Small intestine (tissue), 7 donors: ENCODE data around the gene ACTN1. TPM values are rescaled to one million over a fixed set of nuclear protein-coding genes. Genes with fewer than 3 reads are reported as not detected.

ENCODE experiments used
- DNase-seq, 2 donors: peaks; one replicate each; pipeline versions ENCODE4 v3.0.0 to v3.0.0-alpha.2; 2013
- FAIRE-seq: peaks from 2 replicates; lab custom pipeline; 2012; peaks lifted over from hg19 to GRCh38; lab: Jason Lieb, UNC
- H3K27ac ChIP-seq, 3 donors: one replicate each; pipeline ENCODE4 v1.5.1; 2013; ENCODE audit warnings: low read length in 2 of 3, mild to moderate bottlenecking in 2 of 3, control low read depth in 1 of 3, inconsistent platforms in 1 of 3, low read depth in 1 of 3, moderate library complexity in 1 of 3
- H3K27me3 ChIP-seq, 3 donors: one replicate each; pipeline ENCODE4 v1.6.1; 2013; ENCODE audit warnings: low read length in 3 of 3, inconsistent platforms in 1 of 3; ENCODE audit not compliant: control insufficient read depth in 3 of 3, insufficient read depth in 3 of 3
- H3K36me3 ChIP-seq, 3 donors: one replicate each; pipeline ENCODE4 v1.6.1; 2013; ENCODE audit warnings: low read length in 3 of 3, inconsistent platforms in 1 of 3, low read depth in 1 of 3, mild to moderate bottlenecking in 1 of 3, moderate library complexity in 1 of 3; ENCODE audit not compliant: control insufficient read depth in 3 of 3, insufficient read depth in 2 of 3
- H3K4me1 ChIP-seq, 3 donors: one replicate each; pipeline ENCODE4 v1.6.1; 2013; ENCODE audit warnings: low read length in 2 of 3, inconsistent platforms in 1 of 3, low read depth in 1 of 3, mild to moderate bottlenecking in 1 of 3, moderate library complexity in 1 of 3; ENCODE audit not compliant: control insufficient read depth in 3 of 3, insufficient read depth in 2 of 3
- H3K4me3 ChIP-seq, 3 donors: one replicate each; pipeline ENCODE4 v1.5.1; 2013; ENCODE audit warnings: low read length in 3 of 3, control low read depth in 1 of 3, inconsistent platforms in 1 of 3, low read depth in 1 of 3, mild to moderate bottlenecking in 1 of 3, moderate library complexity in 1 of 3
- H3K9me3 ChIP-seq, 2 donors: one replicate each; pipeline ENCODE4 v1.6.1; 2013; ENCODE audit warnings: low read depth in 1 of 2, low read length in 1 of 2; ENCODE audit not compliant: control insufficient read depth in 2 of 2, insufficient read depth in 1 of 2
- WGBS, 3 donors: extraction: QIAGEN DNeasy Blood & Tissue Kit; methylation state at CpG; one replicate each; pipeline ENCODE4 v1.1.7; 2013; 5-methylcytosine and 5-hydroxymethylcytosine counted together
- polyA plus RNA-seq, 4 donors: library from polyadenylated mRNA; stranded (reverse) in 3 of 4; unstranded in 1 of 4; fragments of 200-250 nt in 3 of 4; fragments of 120-200 nt in 1 of 4; gene quantifications; one replicate each; pipeline versions ENCODE4 v1.2.1 to v1.2.3, GENCODE V29; 2013
- donor health status: healthy with polysubstance abuse.
- donor health status: control.
- donor health status: control.
- donor health status: Bipolar disorder and iron deficiency.
- donor health status: healthy.

The ACTN1 gene
- polyA plus RNA-seq, 4 donors: 6.7 to 67.7 (median 33.1) TPM

DNA sequence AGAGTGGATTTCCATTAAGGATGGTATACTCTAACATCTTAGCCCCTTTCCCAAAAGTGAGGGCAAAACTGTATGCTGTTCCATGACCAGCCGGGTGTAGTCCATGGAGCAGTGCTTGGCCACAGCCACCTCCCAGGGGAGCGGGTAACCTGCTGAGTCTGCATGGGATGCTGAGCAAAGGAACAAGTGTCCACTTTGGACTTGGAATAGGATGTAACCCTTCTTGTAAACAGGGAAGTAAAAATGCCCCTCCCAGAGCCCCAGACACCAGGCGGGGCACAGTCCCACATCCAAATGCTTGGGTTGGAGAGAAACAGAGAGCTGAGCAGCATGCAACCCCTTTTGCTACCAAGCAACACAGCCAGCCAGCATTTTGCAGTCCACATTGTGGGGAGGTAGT is 65.6 kb downstream of the ACTN1 start:
- H3K9me3 ChIP-seq: no peaks in the 10 kb centered on the region
- peaks cover 0 to 17% (median 0%) of the 10 kb centered on the region in 3 donors for H3K4me1 ChIP-seq
- WGBS, 3 donors: 84 to 97% (median 88%) methylated on average over 3 of the region's 3 CpGs
- peaks cover 0 to 69% (median 0%) of the 10 kb centered on the region in 3 donors for H3K36me3 ChIP-seq
- H3K4me3 ChIP-seq: no peak overlapping the region
- no peaks in the 10 kb centered on the region for H3K27me3 ChIP-seq
- FAIRE-seq (no peak), DNase-seq (no peak)
- H3K27ac ChIP-seq: no peak overlapping the region

DNA sequence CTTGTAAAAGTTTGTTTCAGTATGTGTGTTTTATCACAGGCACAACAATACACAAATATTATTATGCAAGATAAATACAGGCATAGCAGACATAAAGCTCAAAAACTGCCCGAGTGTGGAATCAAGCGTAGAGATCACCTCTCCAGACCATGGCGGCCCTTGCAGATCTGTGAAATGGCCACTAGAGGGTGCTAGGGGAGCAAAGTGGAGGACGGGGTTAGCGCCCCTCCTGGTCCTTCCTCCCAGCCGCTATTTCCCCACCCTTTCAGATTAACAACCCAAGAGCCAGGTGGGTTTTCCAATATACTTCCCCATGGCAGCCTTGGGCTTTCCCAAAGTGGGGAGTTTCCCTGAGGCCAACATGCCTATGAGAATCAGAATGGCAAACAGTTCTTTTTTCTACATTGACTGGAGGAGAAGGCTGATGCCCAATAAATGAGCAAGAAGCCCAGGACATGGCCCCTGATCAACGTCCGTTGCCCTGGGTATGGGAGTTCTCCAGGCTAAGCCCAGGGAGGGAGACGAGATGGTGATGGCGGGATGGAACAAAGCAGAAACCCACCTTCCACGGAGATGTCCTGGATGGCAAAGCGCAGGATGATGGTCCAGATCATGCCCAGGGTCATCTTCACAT is 67.4 kb downstream of the ACTN1 start:
- Histone ChIP-seq H3K4me3 (no peak overlapping the region), H3K4me1 (peaks cover 0 to 12% (median 0%) of the 10 kb centered on the region in 3 donors), H3K27me3 (no peaks in the 10 kb centered on the region), H3K27ac (no peak overlapping the region), H3K36me3 (peaks cover 0 to 65% (median 0%) of the 10 kb centered on the region in 3 donors), H3K9me3 (no peaks in the 10 kb centered on the region)
- DNase-seq (peak; percentile 69 to 84), FAIRE-seq (no peak)
- 41% methylated on average over 12 of the region's 12 CpGs for WGBS, 3 donors

DNA sequence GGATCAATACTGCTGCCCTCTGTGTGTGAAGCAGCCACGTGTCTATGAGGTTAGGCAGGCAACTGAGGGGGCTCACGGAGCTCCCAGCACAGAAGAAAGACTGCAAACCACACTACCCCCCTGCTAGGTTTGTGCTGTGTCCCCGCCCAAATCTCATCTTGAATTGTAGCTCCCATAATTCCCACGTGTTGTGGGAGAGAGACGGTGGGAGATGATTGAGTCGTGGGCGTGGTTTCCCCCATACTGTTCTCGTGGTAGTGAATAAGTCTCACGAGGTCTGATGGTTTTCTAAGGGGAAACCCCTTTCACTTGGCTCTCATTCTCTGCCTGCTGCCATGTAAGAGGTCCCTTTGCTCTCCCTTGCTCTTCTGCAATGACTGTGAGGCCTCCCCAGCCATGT is 68.6 kb downstream of the ACTN1 start:
- no peak overlapping the region for H3K27ac ChIP-seq
- no peaks in the 10 kb centered on the region for H3K27me3 ChIP-seq
- no peak for FAIRE-seq
- H3K9me3 ChIP-seq: no peaks in the 10 kb centered on the region
- peaks cover 0 to 4% (median 0%) of the 10 kb centered on the region in 3 donors for H3K4me1 ChIP-seq
- H3K36me3 ChIP-seq: peaks cover 0 to 67% (median 2%) of the 10 kb centered on the region in 3 donors
- H3K4me3 ChIP-seq: no peak overlapping the region
- 60 to 73% (median 72%) methylated on average over 9 of the region's 9 CpGs for WGBS, 3 donors
- DNase-seq: no peak

DNA sequence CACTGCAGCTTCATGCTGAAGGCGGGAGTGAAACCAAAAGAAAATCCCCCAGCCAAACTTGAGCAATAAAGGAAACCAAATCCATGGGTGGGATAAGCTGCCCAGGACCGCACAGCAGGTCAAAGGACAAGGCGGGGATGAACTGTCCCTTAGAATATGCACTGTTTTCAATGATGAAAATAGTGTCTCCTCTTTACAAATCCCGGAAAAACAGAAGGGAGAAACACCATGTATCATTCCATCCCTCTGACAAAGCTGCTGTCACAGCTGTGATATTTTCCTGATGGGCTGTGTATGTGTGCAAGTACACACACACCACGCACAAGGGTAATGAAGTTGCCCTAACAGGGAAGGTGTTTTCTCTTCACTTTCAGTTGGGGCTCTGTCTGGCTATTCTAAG is 70.3 kb downstream of the ACTN1 start:
- no peaks in the 10 kb centered on the region for H3K27me3 ChIP-seq
- no peak overlapping the region for H3K4me3 ChIP-seq
- H3K9me3 ChIP-seq: no peaks in the 10 kb centered on the region
- peaks cover 0 to 69% (median 2%) of the 10 kb centered on the region in 3 donors for H3K36me3 ChIP-seq
- FAIRE-seq (no peak), DNase-seq (no peak)
- 80 to 88% (median 86%) methylated on average over 5 of the region's 5 CpGs for WGBS, 3 donors
- no peak overlapping the region for H3K27ac ChIP-seq
- H3K4me1 ChIP-seq: peaks cover 0 to 4% (median 0%) of the 10 kb centered on the region in 3 donors

DNA sequence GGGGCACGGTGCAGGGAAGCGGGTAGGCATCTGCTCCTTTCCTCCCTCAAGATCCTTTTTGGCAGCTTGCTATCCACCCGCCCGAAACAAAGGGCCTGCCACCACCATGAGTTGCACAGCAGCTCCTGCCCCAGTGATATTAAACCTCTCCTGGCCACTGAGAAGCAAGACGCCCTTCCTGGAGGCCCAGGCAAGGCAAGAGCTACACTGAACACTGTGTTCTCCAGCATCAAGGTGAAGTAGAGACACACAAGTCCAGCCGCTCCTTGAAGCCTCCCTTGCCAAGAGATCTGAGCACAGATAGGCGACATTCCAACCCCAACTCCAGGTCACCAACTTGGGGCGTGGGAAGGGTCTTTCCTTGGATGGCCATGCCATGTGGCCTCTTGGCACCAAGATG is 70.9 kb downstream of the ACTN1 start:
- H3K9me3 ChIP-seq: no peaks in the 10 kb centered on the region
- peaks cover 0 to 70% (median 2%) of the 10 kb centered on the region in 3 donors for H3K36me3 ChIP-seq
- 84 to 92% (median 85%) methylated on average over 8 of the region's 8 CpGs for WGBS, 3 donors
- peaks cover 0 to 4% (median 0%) of the 10 kb centered on the region in 3 donors for H3K4me1 ChIP-seq
- no peaks in the 10 kb centered on the region for H3K27me3 ChIP-seq
- FAIRE-seq (no peak), DNase-seq (no peak)
- no peak overlapping the region for H3K4me3 ChIP-seq
- H3K27ac ChIP-seq: no peak overlapping the region

DNA sequence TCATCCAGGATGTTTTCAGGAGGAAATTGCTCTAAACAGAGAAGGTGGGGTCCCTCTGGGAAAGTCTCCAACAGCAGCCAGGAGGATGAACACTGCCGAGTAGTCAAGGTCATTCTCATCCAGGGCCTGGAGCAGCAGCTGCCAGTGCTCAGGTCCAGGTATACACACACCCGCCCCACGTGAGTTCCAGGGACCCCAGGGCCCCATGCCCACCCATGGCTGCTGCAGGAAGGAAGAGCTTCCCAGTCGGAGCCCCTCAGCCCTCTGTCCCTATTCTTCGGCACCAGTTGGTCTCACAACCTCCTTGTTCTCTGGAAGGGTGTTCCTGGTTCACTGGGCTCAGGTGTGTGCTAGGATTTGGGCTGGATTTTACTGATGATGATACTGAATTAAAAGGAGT is 72.7 kb downstream of the ACTN1 start:
- no peaks in the 10 kb centered on the region for H3K27me3 ChIP-seq
- H3K36me3 ChIP-seq: peaks cover 2 to 77% (median 2%) of the 10 kb centered on the region in 3 donors
- FAIRE-seq (no peak), DNase-seq (no peak)
- H3K9me3 ChIP-seq: no peaks in the 10 kb centered on the region
- no peak overlapping the region for H3K4me3 ChIP-seq
- no peak overlapping the region for H3K27ac ChIP-seq
- 72 to 76% (median 75%) methylated on average over 5 of the region's 5 CpGs for WGBS, 3 donors
- no peaks in the 10 kb centered on the region for H3K4me1 ChIP-seq

DNA sequence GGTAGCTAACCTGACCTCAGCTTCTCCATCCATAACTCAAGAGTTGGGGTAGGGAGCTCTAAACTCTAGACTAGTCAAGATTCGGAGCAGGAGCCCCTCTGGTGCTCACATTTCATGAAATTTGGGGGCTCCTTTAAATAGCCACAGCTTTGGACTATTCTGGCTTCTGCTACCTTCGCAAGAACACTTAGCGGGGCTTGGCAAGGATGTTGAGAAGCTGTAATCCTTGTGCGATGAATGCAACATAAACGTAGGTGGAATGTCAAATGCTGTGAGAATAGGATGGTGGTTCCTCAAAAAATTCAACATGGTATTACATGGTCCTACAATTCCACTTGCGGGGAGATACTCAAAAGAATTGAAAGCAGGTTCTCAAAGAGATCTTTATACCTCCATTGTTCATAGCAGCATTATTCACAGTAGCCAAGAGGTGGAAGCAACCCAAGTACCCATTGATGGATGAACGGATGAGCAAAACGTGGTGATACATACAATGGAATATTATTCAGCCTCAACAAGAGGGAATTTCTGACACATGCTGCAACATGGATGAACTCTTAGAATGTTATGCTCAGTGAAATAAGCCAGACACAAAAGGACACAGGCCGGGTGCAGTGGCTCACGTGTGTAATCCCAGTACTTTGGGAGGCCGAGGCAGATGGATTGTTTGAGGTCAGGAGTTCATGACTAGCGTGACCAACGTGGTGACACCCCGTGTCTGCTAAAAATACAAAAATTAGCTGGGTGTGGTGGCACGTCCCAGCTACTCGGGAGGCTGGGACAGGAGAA is 73.8 kb downstream of the ACTN1 start:
- Histone ChIP-seq H3K4me3 (no peak overlapping the region), H3K9me3 (no peaks in the 10 kb centered on the region), H3K4me1 (no peaks in the 10 kb centered on the region), H3K27me3 (no peaks in the 10 kb centered on the region), H3K27ac (no peak overlapping the region), H3K36me3 (peaks cover 2 to 82% (median 2%) of the 10 kb centered on the region in 3 donors)
- FAIRE-seq (no peak), DNase-seq (no peak)
- 85 to 89% (median 87%) methylated on average over 16 of the region's 16 CpGs for WGBS, 3 donors

DNA sequence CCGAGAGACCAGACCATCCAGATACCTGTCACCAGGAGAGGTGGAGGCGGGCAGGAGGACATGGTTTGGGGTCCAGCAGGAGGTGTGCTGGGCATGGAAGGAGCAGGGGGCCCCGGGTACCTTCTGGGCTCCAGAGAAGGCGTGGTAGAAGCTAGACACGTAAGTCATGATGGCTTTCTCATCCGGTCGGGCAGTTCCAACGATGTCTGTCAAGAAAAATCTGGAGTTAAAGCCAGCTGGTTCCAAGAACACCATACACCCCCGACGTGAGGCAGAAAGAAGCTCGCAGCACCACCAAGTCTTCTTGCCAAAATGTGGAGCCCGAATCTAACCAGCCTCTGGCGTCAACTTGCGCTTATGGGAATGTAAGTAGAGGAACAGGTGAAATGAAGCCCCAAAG is 76.7 kb downstream of the ACTN1 start:
- FAIRE-seq: no peak
- no peak for DNase-seq
- Histone ChIP-seq H3K27ac (no peak overlapping the region), H3K4me1 (no peaks in the 10 kb centered on the region), H3K27me3 (no peaks in the 10 kb centered on the region), H3K36me3 (peaks cover 2 to 85% (median 2%) of the 10 kb centered on the region in 3 donors), H3K9me3 (no peaks in the 10 kb centered on the region), H3K4me3 (no peak overlapping the region)
- WGBS, 3 donors: 90 to 93% (median 92%) methylated on average over 14 of the region's 14 CpGs
